Nephron (organoid): ENCODE measurements around the gene FOS.

Source experiments
- H3K27ac Mint-ChIP-seq, 3 experiments: 2 replicates each; pipeline ENCODE4 v1.8.0; 2020; ENCODE audit warnings: mixed read lengths in 3 of 3, mild to moderate bottlenecking in 2 of 3, moderate library complexity in 1 of 3
- H3K27me3 Mint-ChIP-seq: 2 replicates; pipeline ENCODE4 v1.8.0; 2021; ENCODE audit warnings: low read depth, mild to moderate bottlenecking, moderate library complexity, mixed read lengths
- H3K36me3 Mint-ChIP-seq: 2 replicates; pipeline ENCODE4 v1.8.0; 2020; ENCODE audit warnings: low read depth, mixed read lengths
- H3K4me1 Mint-ChIP-seq: 2 replicates; pipeline ENCODE4 v1.8.0; 2020; ENCODE audit warnings: mixed read lengths
- H3K4me3 Mint-ChIP-seq, 3 experiments: 2 replicates each; pipeline ENCODE4 v1.8.0; 2020; ENCODE audit warnings: mild to moderate bottlenecking in 3 of 3, mixed read lengths in 3 of 3, moderate library complexity in 2 of 3
- H3K9me3 Mint-ChIP-seq: 2 replicates; pipeline ENCODE4 v1.8.0; 2020; ENCODE audit warnings: mixed read lengths
- CTCF ChIP-seq, 3 experiments: fragments of 200-600 bp; sonication (generic); IDR thresholded peaks; one replicate each; pipeline ENCODE4 v1.5.0; 2021; ENCODE audit warnings: antibody characterized with exemption in 3 of 3; ENCODE audit not compliant: unreplicated experiment in 3 of 3

Gene FOS

GRCh38 chr14:75271514-75271913, 7.1 kb upstream of the FOS start:
- peaks cover 33% of the 10 kb centered on the region for H3K4me1 Mint-ChIP-seq
- no peak overlapping the region for H3K4me3 Mint-ChIP-seq
- no peaks in the 10 kb centered on the region for H3K9me3 Mint-ChIP-seq
- peaks cover 11% of the 10 kb centered on the region for H3K27me3 Mint-ChIP-seq
- no peaks in the 10 kb centered on the region for H3K36me3 Mint-ChIP-seq
- no peak for TF ChIP-seq CTCF (IDR thresholded peaks at IDR 0.05; ENCODE audit: unreplicated experiment in 3 of 3)
- H3K27ac Mint-ChIP-seq = no peak overlapping the region

- H3K27ac Mint-ChIP-seq = peak overlapping the region; percentile 42 to 53 (median 45)
- no peaks in the 10 kb centered on the region for H3K9me3 Mint-ChIP-seq
- H3K36me3 Mint-ChIP-seq = no peaks in the 10 kb centered on the region
- peak overlapping the region in 2 of 3 experiments; percentile 26 to 52 for H3K4me3 Mint-ChIP-seq
- peaks cover 37% of the 10 kb centered on the region for H3K4me1 Mint-ChIP-seq
- no peak for TF ChIP-seq CTCF (IDR thresholded peaks at IDR 0.05; ENCODE audit: unreplicated experiment in 3 of 3)
- peaks cover 16% of the 10 kb centered on the region for H3K27me3 Mint-ChIP-seq
These were observed 5.2 kb upstream of the FOS start for GRCh38 chr14:75273272-75274049.

- no peak for TF ChIP-seq CTCF (IDR thresholded peaks at IDR 0.05; ENCODE audit: unreplicated experiment in 3 of 3)
- Mint-ChIP-seq H3K36me3 (peaks cover under 1% of the 10 kb centered on the region), H3K27me3 (peaks cover 23% of the 10 kb centered on the region), H3K27ac (peak overlapping the region; percentile 42 to 53 (median 45)), H3K4me1 (peaks cover 40% of the 10 kb centered on the region), H3K4me3 (peak overlapping the region in 2 of 3 experiments; percentile 42 to 52), H3K9me3 (no peaks in the 10 kb centered on the region)
These were observed 4.4 kb upstream of the FOS start for GRCh38 chr14:75274050-75274898.

- H3K36me3 Mint-ChIP-seq = peaks cover 4% of the 10 kb centered on the region
- H3K4me3 Mint-ChIP-seq = peak overlapping the region; percentile 42 to 57 (median 55)
- peak overlapping the region; percentile 21 to 71 (median 54) for H3K27ac Mint-ChIP-seq
- peaks cover 30% of the 10 kb centered on the region for H3K27me3 Mint-ChIP-seq
- TF ChIP-seq CTCF (IDR thresholded peaks at IDR 0.05; ENCODE audit: unreplicated experiment in 3 of 3) = no peak
- H3K4me1 Mint-ChIP-seq = peaks cover 46% of the 10 kb centered on the region
- H3K9me3 Mint-ChIP-seq = no peaks in the 10 kb centered on the region
These were observed 3.6 kb upstream of the FOS start for GRCh38 chr14:75274899-75275569.

GRCh38 chr14:75275598-75275997, 3.0 kb upstream of the FOS start:
- no peak for TF ChIP-seq CTCF (IDR thresholded peaks at IDR 0.05; ENCODE audit: unreplicated experiment in 3 of 3)
- peaks cover 36% of the 10 kb centered on the region for H3K27me3 Mint-ChIP-seq
- H3K27ac Mint-ChIP-seq = peak overlapping the region in 2 of 3 experiments; percentile 21 to 71
- peaks cover 9% of the 10 kb centered on the region for H3K36me3 Mint-ChIP-seq
- H3K4me1 Mint-ChIP-seq = peaks cover 52% of the 10 kb centered on the region
- H3K4me3 Mint-ChIP-seq = peak overlapping the region in 2 of 3 experiments; percentile 55 to 57
- H3K9me3 Mint-ChIP-seq = no peaks in the 10 kb centered on the region
